ENCODE results near the gene LARP7.
"Not testable (repeated sequence)": the region's sequence is repeated elsewhere in the genome, so short reads cannot be mapped to it uniquely, and the experiment has no call there.

DNA sequence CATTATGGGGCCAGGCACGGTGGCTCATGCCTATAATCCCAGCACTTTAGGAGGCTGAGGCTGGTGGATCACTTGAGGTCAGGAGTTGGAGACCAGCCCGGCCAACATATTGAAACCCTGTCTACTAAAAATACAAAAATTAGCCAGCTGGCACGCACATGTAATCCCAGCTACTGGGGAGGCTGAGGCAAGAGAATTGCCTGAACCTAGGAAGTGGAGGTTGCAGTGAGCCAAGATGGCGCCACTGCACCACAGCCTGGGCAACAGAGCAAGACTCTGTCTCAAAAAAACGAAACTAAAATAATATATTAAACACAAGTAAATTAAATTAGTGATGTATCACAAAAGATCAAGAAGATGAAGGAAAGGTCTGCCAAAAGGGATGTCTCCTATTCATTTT, 19.2 kb downstream of the LARP7 start:
- TF ChIP-seq, protein P1, sequence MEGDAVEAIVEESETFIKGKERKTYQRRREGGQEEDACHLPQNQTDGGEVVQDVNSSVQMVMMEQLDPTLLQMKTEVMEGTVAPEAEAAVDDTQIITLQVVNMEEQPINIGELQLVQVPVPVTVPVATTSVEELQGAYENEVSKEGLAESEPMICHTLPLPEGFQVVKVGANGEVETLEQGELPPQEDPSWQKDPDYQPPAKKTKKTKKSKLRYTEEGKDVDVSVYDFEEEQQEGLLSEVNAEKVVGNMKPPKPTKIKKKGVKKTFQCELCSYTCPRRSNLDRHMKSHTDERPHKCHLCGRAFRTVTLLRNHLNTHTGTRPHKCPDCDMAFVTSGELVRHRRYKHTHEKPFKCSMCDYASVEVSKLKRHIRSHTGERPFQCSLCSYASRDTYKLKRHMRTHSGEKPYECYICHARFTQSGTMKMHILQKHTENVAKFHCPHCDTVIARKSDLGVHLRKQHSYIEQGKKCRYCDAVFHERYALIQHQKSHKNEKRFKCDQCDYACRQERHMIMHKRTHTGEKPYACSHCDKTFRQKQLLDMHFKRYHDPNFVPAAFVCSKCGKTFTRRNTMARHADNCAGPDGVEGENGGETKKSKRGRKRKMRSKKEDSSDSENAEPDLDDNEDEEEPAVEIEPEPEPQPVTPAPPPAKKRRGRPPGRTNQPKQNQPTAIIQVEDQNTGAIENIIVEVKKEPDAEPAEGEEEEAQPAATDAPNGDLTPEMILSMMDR (IDR thresholded peaks at IDR 0.05; ENCODE audit: insufficient read depth, low read depth, low read length), result not testable (repeated sequence)
- not testable (repeated sequence) for TF ChIP-seq EZH2 (IDR thresholded peaks at IDR 0.05; ENCODE audit: insufficient read depth, low read length)

Data from astrocyte (in vitro differentiated cells and primary cell).